Activated T-cell treated with anti-CD3 and anti-CD28 coated beads, Interleukin-2, amount 50 U/mL, for 4 hours (primary cell): Measurements from ENCODE around the gene IL10RB. TPM values are rescaled to one million over a fixed set of nuclear protein-coding genes. Genes with fewer than 3 reads are reported as not detected.

Experiments
- ATAC-seq, 2 donors: fragments of 200-7000 bp; cut with Tn5 transposase; one replicate each; pipeline ENCODE4 v1.10.0; 2021
- DNase-seq: peaks from one replicate; pipeline ENCODE4 v3.0.0-alpha.2; 2020
- H3K27me3 Mint-ChIP-seq: one replicate; pipeline ENCODE4 v1.8.0; 2021; ENCODE audit warnings: low read depth, mixed read lengths
- H3K36me3 Mint-ChIP-seq: one replicate; pipeline ENCODE4 v1.8.0; 2022; ENCODE audit warnings: mixed read lengths; ENCODE audit not compliant: insufficient read depth
- H3K4me1 Mint-ChIP-seq: one replicate; pipeline ENCODE4 v1.8.0; 2021; ENCODE audit warnings: low read depth, mixed read lengths
- H3K4me3 Mint-ChIP-seq: one replicate; pipeline ENCODE4 v1.8.0; 2021; ENCODE audit warnings: mild to moderate bottlenecking, moderate library complexity, mixed read lengths
- H3K9me3 Mint-ChIP-seq: one replicate; pipeline ENCODE4 v1.8.0; 2021; ENCODE audit warnings: mixed read lengths
- total RNA-seq, 3 donors: library from RNA; stranded (reverse); gene quantifications; one replicate each; pipeline ENCODE4 v1.2.1, GENCODE V29; 2021

The IL10RB gene
- total RNA-seq, 3 donors from 2014 or later: 9.3 to 11.6 (median 10.2) TPM

GRCh38 chr21:33330726-33331125 is 64.6 kb downstream of the IL10RB start:
- peaks cover 72% of the 10 kb centered on the region for H3K4me1 Mint-ChIP-seq
- no peak for ATAC-seq
- no peak overlapping the region for H3K4me3 Mint-ChIP-seq
- H3K9me3 Mint-ChIP-seq: peaks cover 11% of the 10 kb centered on the region
- peaks cover 24% of the 10 kb centered on the region for H3K36me3 Mint-ChIP-seq
- no peaks in the 10 kb centered on the region for H3K27me3 Mint-ChIP-seq
- no peak for DNase-seq

GRCh38 chr21:33332143-33332542 is 66.0 kb downstream of the IL10RB start:
- Mint-ChIP-seq H3K36me3 (peaks cover 24% of the 10 kb centered on the region), H3K4me3 (peak overlapping the region; percentile 1), H3K27me3 (no peaks in the 10 kb centered on the region), H3K4me1 (peaks cover 62% of the 10 kb centered on the region), H3K9me3 (peaks cover 11% of the 10 kb centered on the region)
- DNase-seq: no peak
- peak; percentile 21 to 27 for ATAC-seq

- Mint-ChIP-seq H3K4me3 (no peak overlapping the region), H3K9me3 (peaks cover 11% of the 10 kb centered on the region), H3K4me1 (peaks cover 48% of the 10 kb centered on the region), H3K36me3 (peaks cover 23% of the 10 kb centered on the region), H3K27me3 (no peaks in the 10 kb centered on the region)
- no peak for ATAC-seq
- DNase-seq: no peak
These were observed 68.0 kb downstream of the IL10RB start for GRCh38 chr21:33334191-33334590.

GRCh38 chr21:33334824-33335223 is 68.7 kb downstream of the IL10RB start:
- DNase-seq (no peak), ATAC-seq (no peak)
- Mint-ChIP-seq H3K27me3 (no peaks in the 10 kb centered on the region), H3K4me1 (peaks cover 43% of the 10 kb centered on the region), H3K9me3 (peaks cover 11% of the 10 kb centered on the region), H3K4me3 (no peak overlapping the region), H3K36me3 (peaks cover 23% of the 10 kb centered on the region)

GRCh38 chr21:33339135-33339534 is 73.0 kb downstream of the IL10RB start:
- Mint-ChIP-seq H3K27me3 (no peaks in the 10 kb centered on the region), H3K4me3 (no peak overlapping the region), H3K36me3 (peaks cover 18% of the 10 kb centered on the region), H3K9me3 (no peaks in the 10 kb centered on the region), H3K4me1 (peaks cover 13% of the 10 kb centered on the region)
- DNase-seq (no peak), ATAC-seq (no peak)

GRCh38 chr21:33339918-33340317 is 73.8 kb downstream of the IL10RB start:
- Mint-ChIP-seq H3K9me3 (no peaks in the 10 kb centered on the region), H3K36me3 (peaks cover 18% of the 10 kb centered on the region), H3K4me3 (no peak overlapping the region), H3K4me1 (peaks cover 11% of the 10 kb centered on the region), H3K27me3 (no peaks in the 10 kb centered on the region)
- DNase-seq (no peak), ATAC-seq (no peak)

GRCh38 chr21:33345751-33346238 is 79.6 kb downstream of the IL10RB start:
- Mint-ChIP-seq H3K36me3 (peaks cover 28% of the 10 kb centered on the region), H3K4me3 (no peak overlapping the region), H3K9me3 (no peaks in the 10 kb centered on the region), H3K4me1 (peaks cover 15% of the 10 kb centered on the region), H3K27me3 (no peaks in the 10 kb centered on the region)
- no peak for DNase-seq
- no peak for ATAC-seq

Other genes starting within 250 kb of the IL10RB start
- gene OLIG2, start 240.4 kb upstream of the IL10RB start, total RNA-seq: not detected
- gene OLIG1, start 196.2 kb upstream of the IL10RB start, total RNA-seq: not detected
- gene IFNAR2, start 36.4 kb upstream of the IL10RB start, total RNA-seq: 10 to 100 TPM; 13.9 to 20.2 (median 14.7) TPM
- 10 to 100 TPM; 21.1 to 33.9 (median 30.8) TPM for gene IFNAR1, start 58.6 kb downstream of the IL10RB start, total RNA-seq
- 10 to 100 TPM in 2 of 3 donors, 1 to 10 TPM in 1; 8.7 to 12.8 (median 10.5) TPM for gene IFNGR2, start 137.0 kb downstream of the IL10RB start, total RNA-seq
- 10 to 100 TPM; 14.5 to 18.4 (median 16.9) TPM for gene TMEM50B, start 213.6 kb downstream of the IL10RB start, total RNA-seq
- gene DNAJC28, start 225.3 kb downstream of the IL10RB start, total RNA-seq: under 1 TPM in 2 of 3 donors, not detected in 1; 0.11 to 0.16 TPM